ENCODE measurements around the gene CD4.

CD4 gene

DNA sequence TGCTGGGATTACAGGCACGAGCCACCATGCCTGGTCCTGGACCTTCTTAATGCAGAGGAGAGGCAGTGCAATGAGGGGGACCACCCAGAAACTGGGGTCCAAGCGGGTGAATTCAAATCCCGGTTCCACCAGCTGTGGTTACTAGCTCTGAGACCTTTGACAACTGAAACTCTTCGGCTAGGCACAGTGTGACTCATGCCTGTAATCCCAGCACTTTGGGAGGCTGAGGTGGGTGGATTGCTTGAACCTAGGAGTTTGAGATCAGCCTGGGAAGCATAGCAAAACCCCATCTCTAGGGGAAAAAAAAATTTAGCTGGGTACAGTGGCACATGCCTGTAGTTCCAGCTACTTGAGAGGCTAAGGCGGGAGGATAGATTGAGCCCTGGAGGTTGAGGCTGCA is 5.0 kb upstream of the CD4 start:
- H3K27ac ChIP-seq (ENCODE audit: low read depth, low read length), result no peak overlapping the region
- peaks cover 0 to 29% (median 5%) of the 10 kb centered on the region in 5 donors for H3K4me1 ChIP-seq (ENCODE audit: control insufficient read depth in 5 of 5, insufficient read depth in 5 of 5, low read length in 5 of 5)

GRCh38 chr12:6784761-6785160 is 4.6 kb upstream of the CD4 start:
- peaks cover 0 to 29% (median 5%) of the 10 kb centered on the region in 5 donors for H3K4me1 ChIP-seq (ENCODE audit: control insufficient read depth in 5 of 5, insufficient read depth in 5 of 5, low read length in 5 of 5)
- no peaks in the 10 kb centered on the region for H3K9me3 ChIP-seq (ENCODE audit: control insufficient read depth in 5 of 5, low read length in 5 of 5)
- H3K27me3 ChIP-seq (ENCODE audit: control insufficient read depth in 5 of 5, insufficient read depth in 4 of 5, low read length in 5 of 5), result no peaks in the 10 kb centered on the region
- H3K27ac ChIP-seq (ENCODE audit: low read depth, low read length), result no peak overlapping the region
- no peaks in the 10 kb centered on the region for H3K36me3 ChIP-seq (ENCODE audit: control insufficient read depth in 5 of 5, insufficient read depth in 5 of 5, low read length in 5 of 5)
- H3K4me3 ChIP-seq (ENCODE audit: low read depth in 1 of 5, low read length in 5 of 5), result no peak overlapping the region
- no peak overlapping the region for H3K9ac ChIP-seq (ENCODE audit: low read length in 5 of 5)

More for the DNA sequence above, 5.0 kb upstream of the CD4 start:
- Histone ChIP-seq H3K27me3 (ENCODE audit: control insufficient read depth in 5 of 5, insufficient read depth in 4 of 5, low read length in 5 of 5) (no peaks in the 10 kb centered on the region), H3K9ac (ENCODE audit: low read length in 5 of 5) (no peak overlapping the region), H3K4me3 (ENCODE audit: low read depth in 1 of 5, low read length in 5 of 5) (no peak overlapping the region), H3K36me3 (ENCODE audit: control insufficient read depth in 5 of 5, insufficient read depth in 5 of 5, low read length in 5 of 5) (no peaks in the 10 kb centered on the region), H3K9me3 (ENCODE audit: control insufficient read depth in 5 of 5, low read length in 5 of 5) (no peaks in the 10 kb centered on the region)

DNA sequence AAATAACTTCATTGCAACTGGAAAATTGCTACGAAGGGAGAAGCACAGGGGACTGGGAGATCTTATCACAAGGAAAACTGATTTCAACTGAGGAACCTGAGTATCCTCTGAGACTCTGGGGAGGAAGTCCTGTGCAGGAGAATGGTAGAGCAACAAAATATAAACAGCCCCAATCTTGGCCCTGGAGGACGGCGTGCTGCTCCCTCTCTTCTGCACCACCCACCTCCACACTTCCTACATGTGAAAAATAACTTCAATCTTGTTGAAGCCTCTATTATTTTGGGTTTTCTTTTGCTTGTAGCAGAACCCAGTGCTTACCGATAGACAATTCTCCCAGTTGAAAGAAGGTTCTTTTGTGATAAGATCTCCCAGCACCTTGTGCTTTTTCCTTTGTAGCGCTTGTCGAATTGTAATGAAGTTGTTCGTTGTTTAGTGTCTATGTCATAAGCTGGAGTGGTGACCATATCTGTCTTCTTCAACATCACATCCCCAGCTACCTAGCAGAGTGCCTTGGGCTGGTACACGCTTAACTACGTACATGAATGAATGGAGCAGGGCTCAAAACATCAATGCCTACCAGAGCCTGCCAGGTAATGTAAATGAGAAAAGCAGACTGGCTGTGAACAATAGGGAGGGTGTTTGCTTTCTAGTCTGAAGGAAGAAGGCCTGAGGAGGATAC is 2.8 kb upstream of the CD4 start:
- H3K4me3 ChIP-seq (ENCODE audit: low read depth in 1 of 5, low read length in 5 of 5), result no peak overlapping the region
- no peak overlapping the region for H3K9ac ChIP-seq (ENCODE audit: low read length in 5 of 5)
- no peaks in the 10 kb centered on the region for H3K27me3 ChIP-seq (ENCODE audit: control insufficient read depth in 5 of 5, insufficient read depth in 4 of 5, low read length in 5 of 5)
- H3K9me3 ChIP-seq (ENCODE audit: control insufficient read depth in 5 of 5, low read length in 5 of 5), result no peaks in the 10 kb centered on the region
- no peak overlapping the region for H3K27ac ChIP-seq (ENCODE audit: low read depth, low read length)
- H3K36me3 ChIP-seq (ENCODE audit: control insufficient read depth in 5 of 5, insufficient read depth in 5 of 5, low read length in 5 of 5), result no peaks in the 10 kb centered on the region
- peaks cover 0 to 31% (median 6%) of the 10 kb centered on the region in 5 donors for H3K4me1 ChIP-seq (ENCODE audit: control insufficient read depth in 5 of 5, insufficient read depth in 5 of 5, low read length in 5 of 5)

GRCh38 chr12:6787309-6787708 is 2.0 kb upstream of the CD4 start:
- H3K27ac ChIP-seq (ENCODE audit: low read depth, low read length), result no peak overlapping the region
- H3K4me3 ChIP-seq (ENCODE audit: low read depth in 1 of 5, low read length in 5 of 5), result no peak overlapping the region
- H3K9ac ChIP-seq (ENCODE audit: low read length in 5 of 5), result no peak overlapping the region
- H3K9me3 ChIP-seq (ENCODE audit: control insufficient read depth in 5 of 5, low read length in 5 of 5), result no peaks in the 10 kb centered on the region
- H3K36me3 ChIP-seq (ENCODE audit: control insufficient read depth in 5 of 5, insufficient read depth in 5 of 5, low read length in 5 of 5), result no peaks in the 10 kb centered on the region
- H3K4me1 ChIP-seq (ENCODE audit: control insufficient read depth in 5 of 5, insufficient read depth in 5 of 5, low read length in 5 of 5), result peaks cover 0 to 38% (median 9%) of the 10 kb centered on the region in 5 donors
- no peaks in the 10 kb centered on the region for H3K27me3 ChIP-seq (ENCODE audit: control insufficient read depth in 5 of 5, insufficient read depth in 4 of 5, low read length in 5 of 5)

DNA sequence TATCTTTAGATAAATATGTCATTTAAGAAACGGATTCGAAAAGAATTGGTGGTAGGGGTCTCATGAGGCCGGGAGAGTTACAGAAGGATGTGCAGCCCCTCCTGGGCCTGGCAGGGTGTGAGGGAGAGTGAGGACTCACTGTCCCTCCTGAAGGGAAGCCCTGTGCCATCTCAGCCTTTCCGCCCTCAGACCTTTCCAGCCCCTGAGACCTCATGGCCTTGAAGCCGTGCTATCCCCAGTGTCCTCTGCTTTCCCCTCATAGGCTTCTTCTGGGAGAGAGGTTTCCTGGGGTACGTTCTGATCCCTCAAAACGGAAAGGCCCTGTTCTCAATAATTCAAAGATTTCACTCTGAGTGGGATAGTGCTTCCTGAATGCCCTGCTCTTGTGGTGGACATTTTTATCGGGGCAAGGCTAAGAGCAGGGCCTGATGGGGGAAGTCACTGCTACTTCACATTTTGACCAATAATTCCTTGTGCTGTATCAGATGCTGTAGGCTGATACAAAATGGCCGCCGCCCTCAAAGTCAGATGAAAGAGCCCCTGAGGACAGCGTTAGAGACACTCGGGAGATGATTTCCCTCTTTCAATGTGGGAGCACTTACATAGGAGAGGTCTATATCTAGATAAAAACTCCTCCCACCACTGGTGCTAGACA is 1.3 kb downstream of the CD4 start:
- peaks cover 0 to 10% (median 4%) of the 10 kb centered on the region in 5 donors for H3K27me3 ChIP-seq (ENCODE audit: control insufficient read depth in 5 of 5, insufficient read depth in 4 of 5, low read length in 5 of 5)
- no peak overlapping the region for H3K27ac ChIP-seq (ENCODE audit: low read depth, low read length)

GRCh38 chr12:6791931-6792520 is 2.7 kb downstream of the CD4 start:
- H3K9ac ChIP-seq (ENCODE audit: low read length in 5 of 5), result peak overlapping the region in 2 of 5 donors; percentile 34 to 54
- peaks cover 0 to 13% (median 8%) of the 10 kb centered on the region in 5 donors for H3K27me3 ChIP-seq (ENCODE audit: control insufficient read depth in 5 of 5, insufficient read depth in 4 of 5, low read length in 5 of 5)
- peaks cover 0 to 8% (median 0%) of the 10 kb centered on the region in 5 donors for H3K36me3 ChIP-seq (ENCODE audit: control insufficient read depth in 5 of 5, insufficient read depth in 5 of 5, low read length in 5 of 5)
- no peak overlapping the region for H3K27ac ChIP-seq (ENCODE audit: low read depth, low read length)
- H3K4me3 ChIP-seq (ENCODE audit: low read depth in 1 of 5, low read length in 5 of 5), result peak overlapping the region; percentile 6 to 39 (median 26)
- no peaks in the 10 kb centered on the region for H3K9me3 ChIP-seq (ENCODE audit: control insufficient read depth in 5 of 5, low read length in 5 of 5)
- H3K4me1 ChIP-seq (ENCODE audit: control insufficient read depth in 5 of 5, insufficient read depth in 5 of 5, low read length in 5 of 5), result peaks cover 0 to 32% (median 15%) of the 10 kb centered on the region in 5 donors

More for the DNA sequence above, 1.3 kb downstream of the CD4 start:
- Histone ChIP-seq H3K4me1 (ENCODE audit: control insufficient read depth in 5 of 5, insufficient read depth in 5 of 5, low read length in 5 of 5) (peaks cover 0 to 40% (median 15%) of the 10 kb centered on the region in 5 donors), H3K9me3 (ENCODE audit: control insufficient read depth in 5 of 5, low read length in 5 of 5) (no peaks in the 10 kb centered on the region), H3K4me3 (ENCODE audit: low read depth in 1 of 5, low read length in 5 of 5) (peak overlapping the region; percentile 1 to 60 (median 55)), H3K9ac (ENCODE audit: low read length in 5 of 5) (peak overlapping the region in 1 of 5 donors; percentile 6), H3K36me3 (ENCODE audit: control insufficient read depth in 5 of 5, insufficient read depth in 5 of 5, low read length in 5 of 5) (peaks cover 0 to 4% (median 0%) of the 10 kb centered on the region in 5 donors)

DNA sequence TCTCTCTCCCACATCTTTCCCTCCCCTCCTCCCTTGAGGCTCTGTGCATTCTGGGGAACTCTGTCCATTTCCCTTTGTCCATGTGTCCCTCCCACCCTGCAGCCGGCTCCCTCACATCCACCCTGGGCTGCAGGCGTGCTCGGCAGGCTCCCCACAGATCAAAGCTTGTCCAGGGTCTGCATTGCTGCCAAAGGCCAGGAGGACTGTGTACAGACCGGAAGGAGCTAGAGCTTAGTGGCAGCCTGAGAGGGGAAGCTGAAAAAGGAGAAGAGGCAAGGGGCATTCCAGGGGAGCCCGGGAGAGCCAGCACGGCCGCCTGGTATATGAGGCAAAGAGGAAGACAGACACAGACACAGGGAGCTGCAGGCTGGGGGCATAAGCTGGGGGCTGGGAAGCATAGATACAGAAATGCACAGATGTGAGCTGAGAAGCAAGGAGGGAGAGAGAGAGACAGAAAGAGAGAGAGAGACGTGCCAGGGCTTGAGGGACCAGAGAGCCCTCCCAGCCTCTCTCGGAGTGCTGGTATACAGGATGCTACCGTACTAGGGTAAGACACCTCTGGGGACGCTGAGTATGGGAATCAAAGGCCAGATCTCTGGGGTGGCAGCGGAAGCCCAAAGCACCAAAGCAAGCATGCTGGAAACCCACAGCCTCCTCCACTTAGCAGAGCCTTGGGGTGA is 3.3 kb downstream of the CD4 start:
- peaks cover 0 to 27% (median 15%) of the 10 kb centered on the region in 5 donors for H3K4me1 ChIP-seq (ENCODE audit: control insufficient read depth in 5 of 5, insufficient read depth in 5 of 5, low read length in 5 of 5)
- no peaks in the 10 kb centered on the region for H3K9me3 ChIP-seq (ENCODE audit: control insufficient read depth in 5 of 5, low read length in 5 of 5)
- H3K4me3 ChIP-seq (ENCODE audit: low read depth in 1 of 5, low read length in 5 of 5), result peak overlapping the region; percentile 3 to 39 (median 7)
- peaks cover 0 to 8% (median 0%) of the 10 kb centered on the region in 5 donors for H3K36me3 ChIP-seq (ENCODE audit: control insufficient read depth in 5 of 5, insufficient read depth in 5 of 5, low read length in 5 of 5)
- peaks cover 0 to 14% (median 8%) of the 10 kb centered on the region in 5 donors for H3K27me3 ChIP-seq (ENCODE audit: control insufficient read depth in 5 of 5, insufficient read depth in 4 of 5, low read length in 5 of 5)
- peak overlapping the region in 1 of 5 donors; percentile 54 for H3K9ac ChIP-seq (ENCODE audit: low read length in 5 of 5)
- H3K27ac ChIP-seq (ENCODE audit: low read depth, low read length), result no peak overlapping the region

- Histone ChIP-seq H3K4me3 (ENCODE audit: low read depth in 1 of 5, low read length in 5 of 5) (no peak overlapping the region), H3K36me3 (ENCODE audit: control insufficient read depth in 5 of 5, insufficient read depth in 5 of 5, low read length in 5 of 5) (peaks cover 0 to 8% (median 0%) of the 10 kb centered on the region in 5 donors), H3K27ac (ENCODE audit: low read depth, low read length) (no peak overlapping the region), H3K4me1 (ENCODE audit: control insufficient read depth in 5 of 5, insufficient read depth in 5 of 5, low read length in 5 of 5) (peaks cover 0 to 19% (median 10%) of the 10 kb centered on the region in 5 donors), H3K27me3 (ENCODE audit: control insufficient read depth in 5 of 5, insufficient read depth in 4 of 5, low read length in 5 of 5) (peaks cover 0 to 14% (median 8%) of the 10 kb centered on the region in 5 donors), H3K9me3 (ENCODE audit: control insufficient read depth in 5 of 5, low read length in 5 of 5) (no peaks in the 10 kb centered on the region), H3K9ac (ENCODE audit: low read length in 5 of 5) (no peak overlapping the region)
Observed at GRCh38 chr12:6795088-6795487, 5.8 kb downstream of the CD4 start.

- no peak overlapping the region for H3K27ac ChIP-seq (ENCODE audit: low read depth, low read length)
- H3K4me3 ChIP-seq (ENCODE audit: low read depth in 1 of 5, low read length in 5 of 5), result no peak overlapping the region
- peaks cover 0 to 14% (median 8%) of the 10 kb centered on the region in 5 donors for H3K27me3 ChIP-seq (ENCODE audit: control insufficient read depth in 5 of 5, insufficient read depth in 4 of 5, low read length in 5 of 5)
- H3K36me3 ChIP-seq (ENCODE audit: control insufficient read depth in 5 of 5, insufficient read depth in 5 of 5, low read length in 5 of 5), result peaks cover 0 to 8% (median 0%) of the 10 kb centered on the region in 5 donors
- no peaks in the 10 kb centered on the region for H3K9me3 ChIP-seq (ENCODE audit: control insufficient read depth in 5 of 5, low read length in 5 of 5)
- H3K9ac ChIP-seq (ENCODE audit: low read length in 5 of 5), result no peak overlapping the region
- H3K4me1 ChIP-seq (ENCODE audit: control insufficient read depth in 5 of 5, insufficient read depth in 5 of 5, low read length in 5 of 5), result peaks cover 0 to 16% (median 9%) of the 10 kb centered on the region in 5 donors
Observed at GRCh38 chr12:6796576-6796975, 7.2 kb downstream of the CD4 start.
